GM12878 (cell line): ENCODE results near the gene UVSSA. TPM values are rescaled to one million over a fixed set of nuclear protein-coding genes. Genes with fewer than 3 reads are reported as not detected.

Experiments
- ATAC-seq: fragments of 200-7000 bp; cut with Tn5 transposase; 3 replicates; pipeline ENCODE4 v1.9.1; 2020; ENCODE audit warnings: mild to moderate bottlenecking, moderate library complexity
- BruUV-seq: library from RNA; stranded (reverse); fragments of 400-500 nt; replicated peaks from 2 replicates; lab custom pipeline; 2021; lab: Mats Ljungman, UMichigan
- CTCF ChIA-PET: fragments of 300-600 bp; sonication (Branson Sonifier 250); formaldehyde crosslinking; extraction: SDS; loops from one replicate; lab custom pipeline; 2021; ENCODE audit warnings: inconsistent platforms; lab: Yijun Ruan, JAX
- POLR2A ChIA-PET: fragments of 350-600 bp; formaldehyde crosslinking; extraction: SDS; loops from one replicate; lab custom pipeline; 2021; ENCODE audit warnings: inconsistent platforms; lab: Charles Lee
- RAD21 ChIA-PET: fragments of 300-600 bp; sonication (Branson Sonifier 250); formaldehyde crosslinking; loops from one replicate; lab custom pipeline; 2023; ENCODE audit warnings: antibody characterized with exemption; ENCODE audit not compliant: unreplicated experiment; lab: Charles Lee
- SMC1A ChIA-PET: fragments of 300-600 bp; sonication (Branson Sonifier 250); formaldehyde crosslinking; loops from one replicate; lab custom pipeline; 2023; ENCODE audit not compliant: unreplicated experiment, uncharacterized antibody; lab: Charles Lee
- DNase-seq: peaks from one replicate; pipeline ENCODE4 v3.0.0-alpha.2; 2011; ENCODE audit warnings: low read depth, low spot score
- FAIRE-seq: peaks from 3 replicates; lab custom pipeline; 2011; peaks lifted over from hg19 to GRCh38; lab: Jason Lieb, UNC
- H2AFZ ChIP-seq: 2 replicates; pipeline ENCODE4 v1.6.0; 2011; ENCODE audit warnings: low read depth, low read length, control low read depth; ENCODE audit not compliant: control insufficient read depth
- H3K27ac ChIP-seq: 2 replicates; pipeline ENCODE4 v1.5.1; 2011; ENCODE audit warnings: control low read depth; ENCODE audit not compliant: control insufficient read depth, insufficient read depth
- H3K27me3 ChIP-seq, 2 experiments: replicated peaks in 1 of 2; 2 replicates each; pipeline versions ENCODE4 v1.6.0 to v1.6.1; 2011; ENCODE audit warnings: low read length in 1 of 2; ENCODE audit not compliant: control insufficient read depth in 2 of 2, insufficient read depth in 2 of 2
- H3K36me3 ChIP-seq, 2 experiments: 2 replicates each; pipeline ENCODE4 v1.5.1; 2011; ENCODE audit warnings: low read length in 1 of 2; ENCODE audit not compliant: control insufficient read depth in 2 of 2, insufficient read depth in 2 of 2
- H3K4me1 ChIP-seq: 2 replicates; pipeline ENCODE4 v1.6.1; 2011; ENCODE audit warnings: mild to moderate bottlenecking, low read length, moderate library complexity, mixed read lengths; ENCODE audit not compliant: control insufficient read depth, insufficient read depth
- H3K4me2 ChIP-seq: 2 replicates; pipeline ENCODE4 v1.6.0; 2011; ENCODE audit warnings: control low read depth; ENCODE audit not compliant: control insufficient read depth, insufficient read depth
- H3K4me3 ChIP-seq: fragments of 200-600 bp; sonication (generic); 2 replicates; pipeline ENCODE4 v1.5.1; 2016
- H3K79me2 ChIP-seq: 2 replicates; pipeline ENCODE4 v1.6.0; 2011; ENCODE audit warnings: low read length; ENCODE audit not compliant: control insufficient read depth, insufficient read depth
- H3K9ac ChIP-seq: 2 replicates; pipeline ENCODE4 v1.8.0; 2011; ENCODE audit warnings: low read length, control low read depth, mixed read lengths; ENCODE audit not compliant: control insufficient read depth, insufficient read depth
- H3K9me3 ChIP-seq: replicated peaks from 3 replicates; pipeline ENCODE4 v1.5.1; 2011; ENCODE audit warnings: mild to moderate bottlenecking, low read length; ENCODE audit not compliant: control insufficient read depth, insufficient read depth
- H4K20me1 ChIP-seq: 2 replicates; pipeline ENCODE4 v1.6.0; 2011; ENCODE audit not compliant: control insufficient read depth, insufficient read depth
- NFXL1 ChIP-seq: fragments of 450-650 bp; IDR thresholded peaks from 2 replicates; pipeline ENCODE4 v1.6.1; 2017; ENCODE audit warnings: antibody characterized with exemption, mild to moderate bottlenecking, borderline replicate concordance
- NFYB ChIP-seq: IDR thresholded peaks from 2 replicates; pipeline ENCODE4 v1.6.1; 2011; ENCODE audit warnings: low read depth, mild to moderate bottlenecking, low read length, improper control_type of control experiment, moderate library complexity; ENCODE audit not compliant: insufficient read depth
- NRF1 ChIP-seq: conservative IDR thresholded peaks from 2 replicates; pipeline ENCODE4 v1.6.1; 2011; ENCODE audit warnings: mild to moderate bottlenecking, low read depth, low read length, improper control_type of control experiment
- POLR2A ChIP-seq: IDR thresholded peaks from 2 replicates; pipeline ENCODE4 v1.6.1; 2011; ENCODE audit warnings: low read depth, mild to moderate bottlenecking, low read length
- RAD21 ChIP-seq: IDR thresholded peaks from 2 replicates; pipeline ENCODE4 v1.6.1; 2011; ENCODE audit warnings: mild to moderate bottlenecking, low read depth, low read length, moderate library complexity; ENCODE audit not compliant: insufficient read depth
- WGBS: methylation state at CpG from one replicate; pipeline ENCODE4 v1.1.6; 2016; ENCODE audit warnings: low lambda C conversion rate; ENCODE audit not compliant: insufficient replicate concordance, insufficient coverage; ENCODE audit errors: missing lambda C conversion rate; 5-methylcytosine and 5-hydroxymethylcytosine counted together
- in situ Hi-C: fragments of 300-500 bp; cut with MboI; formaldehyde crosslinking; loops from 9 replicates; pipeline ENCODE4 v1.14.3; 2018; ENCODE audit warnings: mixed read lengths
- intact Hi-C: fragments of 100-400 bp; cut with micrococcal nuclease; formaldehyde crosslinking; loops from one replicate; pipeline ENCODE4 v1.14.2; 2022; ENCODE audit not compliant: unreplicated experiment
- polyA plus RNA-seq, 11 experiments: library from polyadenylated mRNA; depleted of rRNA in 4 of 11; unstranded in 6 of 11; stranded (reverse) in 5 of 11; fragments of >200 nt; fragmentation: Nextera tagmentation in 4 of 11; fragmentation: Illumina TruSeq in 1 of 11; extraction: Ambion mirVana in 4 of 11; extraction: Trizol in 1 of 11; gene quantifications; 1 replicate in 1 of 11; 2 replicates in 10 of 11; pipeline versions ENCODE4 v1.2.1 to v1.2.3, GENCODE V29; 2011 to 2016; ENCODE audit warnings: inconsistent platforms in 2 of 11, missing spikeins in 2 of 11, low read depth in 1 of 11
- total RNA-seq, 4 experiments: library from RNA; depleted of rRNA in 3 of 4; stranded (reverse); fragments of >200 nt in 3 of 4; fragmentation: Illumina TruSeq in 1 of 4; extraction: Trizol in 1 of 4; gene quantifications; 2 replicates each; pipeline versions ENCODE4 v1.2.1 to v1.2.3, GENCODE V29; 2013 to 2021
- TF ChIP-seq, protein P1 (sequence below), 3 experiments: IDR thresholded peaks in 2 of 3; conservative IDR thresholded peaks in 1 of 3; 2 replicates each; pipeline ENCODE4 v1.5.1; 2011; ENCODE audit warnings: low read depth in 3 of 3, low read length in 3 of 3, mild to moderate bottlenecking in 3 of 3, control low read depth in 2 of 3, moderate library complexity in 2 of 3, inconsistent platforms in 1 of 3, mixed read lengths in 1 of 3; ENCODE audit not compliant: control insufficient read depth in 2 of 3, insufficient read depth in 1 of 3; ENCODE audit errors: extremely low read depth in 1 of 3

Gene UVSSA
- total and polyA plus RNA-seq, 10 of the 15 experiments (the other 5 are each of a cell fraction or from before 2014, with no cell fraction given) = 0.34 to 16.8 (median 3.6) TPM

GRCh38 chr4:1355378-1355777 lies 8.4 kb downstream of the UVSSA start:
- H3K4me3 ChIP-seq = no peak overlapping the region
- no peak overlapping the region for H2AFZ ChIP-seq
- peaks cover 0 to 3% of the 10 kb centered on the region in 2 experiments; a peak in 3 of 4 replicates for H3K36me3 ChIP-seq
- H3K4me1 ChIP-seq = peaks cover 2% of the 10 kb centered on the region; the same call in 1 of the 2 replicates
- no TSS peak for BruUV-seq
- no peaks in the 10 kb centered on the region for H3K79me2 ChIP-seq
- 97% methylated on average over 14 of the region's 14 CpGs for WGBS
- in situ Hi-C loops = no loop called here
- ATAC-seq (no peak), FAIRE-seq (no peak), DNase-seq (no peak)
- intact Hi-C loops = no loop called here
- TF ChIP-seq NFXL1 (no peak), POLR2A (0 out of 2 replicates have a peak, but pooled peaks have one; percentile 25)
- H3K9ac ChIP-seq = no peak overlapping the region
- no peaks in the 10 kb centered on the region for H4K20me1 ChIP-seq
- no peak overlapping the region for H3K27ac ChIP-seq
- no peaks in the 10 kb centered on the region for H3K9me3 ChIP-seq
- no peak overlapping the region for H3K4me2 ChIP-seq
- SMC1A ChIA-PET = interaction anchor here (1.7 kb wide), 1 partner anchor 224 kb away, joined by 6 read pairs; no protein-coding TSS in a partner anchor
- H3K27me3 ChIP-seq = no peaks in the 10 kb centered on the region
- RAD21 ChIA-PET = no interaction called here
- POLR2A ChIA-PET = no interaction called here
- CTCF ChIA-PET = interaction anchor here (0.8 to 1.4 kb wide), 5 partner anchors 8 to 613 kb away, joined by 3 to 7 read pairs (median 3); partner anchors contain the start of gene UVSSA

DNA sequence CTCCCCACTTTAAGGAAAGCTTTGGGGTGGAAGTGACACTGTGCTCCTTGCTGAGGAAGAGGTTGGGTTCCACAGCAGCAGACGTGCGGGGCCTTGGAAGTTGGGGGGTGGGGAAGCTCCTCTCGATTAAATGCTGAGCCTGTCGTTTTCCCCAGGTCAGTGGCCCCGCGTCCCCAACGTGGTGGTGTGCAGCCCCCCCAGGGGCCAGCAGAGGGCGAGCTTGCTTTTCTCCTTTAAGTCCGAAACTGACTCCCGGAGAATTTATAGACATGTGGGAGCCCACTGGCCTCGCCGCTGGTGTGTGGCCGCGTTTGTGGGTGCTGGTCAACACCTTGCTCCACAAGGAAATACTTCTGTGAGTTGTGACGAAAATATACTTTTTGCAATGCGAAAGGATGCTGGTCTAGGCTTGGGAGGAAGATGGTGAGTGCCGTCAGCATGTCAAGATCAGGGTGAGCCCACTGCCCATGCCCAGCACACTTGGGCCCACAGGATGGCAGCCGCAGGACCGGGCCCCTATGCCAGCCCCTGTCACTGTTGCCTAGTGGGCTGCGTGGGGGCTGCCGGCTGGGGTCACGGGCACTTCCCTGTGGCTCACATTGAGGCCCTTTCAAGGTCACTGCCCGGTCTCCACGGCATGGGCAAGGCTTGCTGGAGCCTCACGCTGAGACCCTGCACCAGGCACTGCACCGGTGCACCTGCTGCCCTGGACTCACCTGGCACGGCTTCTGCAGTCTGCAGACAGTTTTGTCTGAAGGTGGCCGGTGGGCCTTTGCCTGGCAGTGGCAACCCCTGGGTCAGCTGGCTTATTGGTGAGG lies 9.4 kb downstream of the UVSSA start:
- POLR2A ChIA-PET = no interaction called here
- DNase-seq (no peak), ATAC-seq (peak; percentile 29; the same call in 1 of the 3 replicates), FAIRE-seq (no peak)
- peaks cover 2% of the 10 kb centered on the region; the same call in 1 of the 2 replicates for H3K4me1 ChIP-seq
- H3K9me3 ChIP-seq = no peaks in the 10 kb centered on the region
- SMC1A ChIA-PET = interaction anchor here (1.7 kb wide), 1 partner anchor 225 kb away, joined by 6 read pairs; no protein-coding TSS in a partner anchor
- CTCF ChIA-PET = interaction anchor here (0.8 to 1.4 kb wide), 6 partner anchors 9 to 367 kb away, joined by 3 to 7 read pairs (median 4); partner anchors contain the start of gene UVSSA
- intact Hi-C loops = no loop called here
- no peak overlapping the region for H3K4me2 ChIP-seq
- H3K36me3 ChIP-seq = peaks cover 0 to 3% of the 10 kb centered on the region in 2 experiments; a peak in 3 of 4 replicates
- WGBS = 87% methylated on average over 28 of the region's 28 CpGs
- TF ChIP-seq, protein P1, sequence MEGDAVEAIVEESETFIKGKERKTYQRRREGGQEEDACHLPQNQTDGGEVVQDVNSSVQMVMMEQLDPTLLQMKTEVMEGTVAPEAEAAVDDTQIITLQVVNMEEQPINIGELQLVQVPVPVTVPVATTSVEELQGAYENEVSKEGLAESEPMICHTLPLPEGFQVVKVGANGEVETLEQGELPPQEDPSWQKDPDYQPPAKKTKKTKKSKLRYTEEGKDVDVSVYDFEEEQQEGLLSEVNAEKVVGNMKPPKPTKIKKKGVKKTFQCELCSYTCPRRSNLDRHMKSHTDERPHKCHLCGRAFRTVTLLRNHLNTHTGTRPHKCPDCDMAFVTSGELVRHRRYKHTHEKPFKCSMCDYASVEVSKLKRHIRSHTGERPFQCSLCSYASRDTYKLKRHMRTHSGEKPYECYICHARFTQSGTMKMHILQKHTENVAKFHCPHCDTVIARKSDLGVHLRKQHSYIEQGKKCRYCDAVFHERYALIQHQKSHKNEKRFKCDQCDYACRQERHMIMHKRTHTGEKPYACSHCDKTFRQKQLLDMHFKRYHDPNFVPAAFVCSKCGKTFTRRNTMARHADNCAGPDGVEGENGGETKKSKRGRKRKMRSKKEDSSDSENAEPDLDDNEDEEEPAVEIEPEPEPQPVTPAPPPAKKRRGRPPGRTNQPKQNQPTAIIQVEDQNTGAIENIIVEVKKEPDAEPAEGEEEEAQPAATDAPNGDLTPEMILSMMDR (IDR thresholded peaks at IDR 0.05 in 2 of 3, conservative IDR thresholded peaks at IDR 0.05 in 1 of 3; ENCODE audit: control insufficient read depth in 2 of 3, extremely low read depth in 1 of 3, insufficient read depth in 1 of 3, low read depth in 3 of 3, low read length in 3 of 3) = peak; percentile 50 to 70 (median 60)
- TF ChIP-seq NRF1 (no peak), RAD21 (peak; percentile 54), NFYB (no peak)
- H3K27ac ChIP-seq = no peak overlapping the region
- RAD21 ChIA-PET = no interaction called here
- no peak overlapping the region for H2AFZ ChIP-seq
- no peak overlapping the region for H3K9ac ChIP-seq
- H4K20me1 ChIP-seq = no peaks in the 10 kb centered on the region
- BruUV-seq = no TSS peak
- H3K79me2 ChIP-seq = no peaks in the 10 kb centered on the region
- no peaks in the 10 kb centered on the region for H3K27me3 ChIP-seq
- H3K4me3 ChIP-seq = no peak overlapping the region
- in situ Hi-C loops = no loop called here
